GM18517 (cell line): ENCODE measurements around the gene CYB5R3.
A peak's percentile ranks its signal among the peaks of the same experiment; 100 is the strongest.
"Not testable (repeated sequence)": the region's sequence is repeated elsewhere in the genome, so short reads cannot be mapped to it uniquely, and the experiment has no call there.

Experiments
- ATAC-seq: cut with Tn5 transposase; IDR thresholded peaks from one replicate; pipeline ENCODE4 v1.9.1; 2021; ENCODE audit warnings: mild to moderate bottlenecking, moderate library complexity; ENCODE audit not compliant: unreplicated experiment

CYB5R3 gene

DNA sequence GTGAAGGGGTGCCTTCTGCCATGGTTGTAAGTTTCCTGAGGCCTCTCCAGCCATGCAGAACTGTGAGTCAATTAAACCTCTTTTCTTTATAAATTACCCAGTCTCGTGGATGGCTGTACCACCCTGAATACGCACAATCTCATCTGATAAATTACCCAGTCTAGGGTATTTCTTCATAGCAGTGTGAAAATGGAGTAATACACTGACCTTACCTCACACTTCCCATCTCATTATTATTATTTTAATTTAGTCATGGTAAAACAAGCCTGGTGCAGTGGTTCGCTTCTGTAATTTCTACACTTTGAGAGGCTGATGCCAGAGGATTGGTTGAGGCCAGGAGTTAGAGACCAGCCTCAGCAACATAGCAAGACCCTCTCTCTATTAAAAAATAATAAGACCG, 30.5 kb upstream of the CYB5R3 start:
- ATAC-seq = no peak

DNA sequence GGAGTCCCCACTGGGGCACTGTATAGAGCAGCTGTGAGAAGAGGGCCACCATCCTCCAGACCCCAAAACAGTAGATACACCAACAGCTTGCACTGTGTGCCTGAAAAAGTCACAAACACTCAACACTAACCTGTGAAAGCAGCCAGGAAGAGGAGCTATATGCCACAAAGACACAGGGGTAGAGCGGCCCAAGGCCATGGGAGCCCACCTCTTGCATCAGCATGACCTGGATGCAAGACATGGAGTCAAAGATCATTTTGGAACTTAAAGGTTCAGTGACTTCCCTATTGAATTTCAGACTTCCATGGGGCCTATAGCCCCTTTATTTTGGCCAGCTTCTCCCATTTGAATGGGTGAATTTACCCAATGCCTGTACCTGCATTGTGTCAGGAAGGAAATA, 29.7 kb upstream of the CYB5R3 start:
- ATAC-seq = no peak

- ATAC-seq = not testable (repeated sequence)
Observed at GRCh38 chr22:42677936-42678335, 28.7 kb upstream of the CYB5R3 start.

GRCh38 chr22:42676059-42676607, 26.9 kb upstream of the CYB5R3 start:
- ATAC-seq = no peak

GRCh38 chr22:42673898-42674401, 24.8 kb upstream of the CYB5R3 start:
- no peak for ATAC-seq

DNA sequence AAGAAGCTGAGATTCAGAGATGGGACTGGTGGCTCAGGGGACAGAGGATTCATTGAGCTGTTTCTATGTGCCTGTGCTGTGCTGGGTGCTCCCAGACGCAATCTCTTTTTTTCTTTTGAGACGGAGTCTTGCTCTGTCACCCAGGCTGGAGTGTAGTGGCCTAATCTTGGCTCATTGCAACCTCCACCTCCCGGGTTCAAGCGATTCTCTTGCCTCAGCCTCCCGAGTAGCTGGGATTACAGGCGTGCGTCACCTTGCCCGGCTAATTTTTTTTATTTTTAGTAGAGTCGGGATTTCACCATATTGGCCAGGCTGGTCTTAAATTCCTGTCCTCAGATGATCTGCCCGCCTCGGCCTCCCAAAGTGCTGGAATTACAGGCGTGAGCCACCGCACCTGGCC, 23.9 kb upstream of the CYB5R3 start:
- ATAC-seq = not testable (repeated sequence)

GRCh38 chr22:42670921-42671709, 21.9 kb upstream of the CYB5R3 start:
- ATAC-seq = no peak

- ATAC-seq = no peak
Observed at GRCh38 chr22:42670046-42670445, 20.9 kb upstream of the CYB5R3 start.

GRCh38 chr22:42666393-42666792, 17.2 kb upstream of the CYB5R3 start:
- not testable (repeated sequence) for ATAC-seq

GRCh38 chr22:42664976-42665831, 16.0 kb upstream of the CYB5R3 start:
- no peak for ATAC-seq

GRCh38 chr22:42661985-42662831, 13.0 kb upstream of the CYB5R3 start:
- no peak for ATAC-seq

DNA sequence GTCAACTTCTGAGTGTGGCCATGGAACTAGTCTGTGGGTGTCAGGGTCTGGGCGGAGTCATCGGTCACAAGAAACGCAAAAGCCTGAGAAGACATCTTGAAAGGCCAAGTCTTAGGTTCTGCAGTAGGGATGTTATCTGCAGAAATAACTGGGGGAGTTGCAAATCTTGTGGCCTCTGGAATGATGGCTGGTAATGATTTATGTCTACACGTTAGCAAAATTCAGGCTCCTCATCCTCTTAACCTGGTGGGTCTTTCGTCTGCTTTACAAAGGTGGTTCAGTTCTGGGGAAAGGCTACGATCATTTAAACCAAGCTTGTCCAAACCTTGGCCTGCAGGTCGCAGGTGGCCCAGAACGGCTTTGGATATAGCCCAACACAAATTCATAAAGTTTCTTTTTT, 7.4 kb upstream of the CYB5R3 start:
- ATAC-seq = no peak

DNA sequence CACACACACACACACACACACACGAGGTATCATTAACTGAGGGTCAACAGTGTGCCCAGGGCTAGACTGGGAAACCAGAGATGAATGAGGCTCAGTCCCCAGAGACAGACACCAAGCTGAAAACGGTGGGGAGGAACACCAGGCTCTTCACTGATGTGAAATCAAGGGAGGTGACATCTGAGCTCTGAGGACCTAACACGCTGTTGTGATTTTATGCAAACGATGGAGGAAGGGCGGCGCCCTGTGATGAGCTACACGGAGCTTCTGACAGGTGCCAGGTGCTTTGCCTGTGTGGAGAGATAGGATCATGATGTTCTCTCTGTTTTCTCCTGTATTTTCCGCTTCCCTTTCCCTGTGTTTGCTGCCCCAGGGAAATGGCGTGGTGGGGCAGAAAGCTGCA, 6.5 kb upstream of the CYB5R3 start:
- ATAC-seq = peak; percentile 49

DNA sequence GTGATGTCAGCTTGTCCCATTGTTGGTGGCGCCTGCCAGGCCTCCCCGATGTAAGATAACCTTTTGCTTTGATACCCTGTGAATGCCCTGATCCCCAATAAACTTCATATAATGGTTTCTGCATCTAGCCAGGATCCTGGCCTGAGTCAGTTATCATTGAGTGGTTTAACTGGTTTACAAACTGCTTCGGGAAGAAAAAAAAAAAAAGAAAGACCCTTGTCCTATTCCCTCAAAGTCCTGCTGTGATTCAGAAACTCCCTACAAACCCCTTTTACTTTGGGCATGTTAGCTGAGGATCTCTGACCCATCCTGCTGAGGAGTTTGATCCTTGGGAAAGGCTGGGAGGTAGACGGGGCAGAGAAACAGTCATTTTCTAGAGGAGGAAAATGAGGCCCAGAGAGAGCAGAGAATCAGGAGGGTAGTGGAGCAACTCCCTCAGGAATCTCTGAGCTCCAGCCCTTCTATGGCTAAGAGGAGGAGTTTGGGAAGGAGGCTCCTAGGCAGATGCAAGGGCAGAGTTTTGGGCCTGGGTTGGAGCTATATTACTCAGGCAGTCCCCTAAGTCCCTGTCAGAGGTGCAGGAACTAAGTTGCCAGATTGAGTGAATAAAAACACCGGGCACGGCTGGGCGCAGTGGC, 5.4 kb upstream of the CYB5R3 start:
- ATAC-seq = no peak

DNA sequence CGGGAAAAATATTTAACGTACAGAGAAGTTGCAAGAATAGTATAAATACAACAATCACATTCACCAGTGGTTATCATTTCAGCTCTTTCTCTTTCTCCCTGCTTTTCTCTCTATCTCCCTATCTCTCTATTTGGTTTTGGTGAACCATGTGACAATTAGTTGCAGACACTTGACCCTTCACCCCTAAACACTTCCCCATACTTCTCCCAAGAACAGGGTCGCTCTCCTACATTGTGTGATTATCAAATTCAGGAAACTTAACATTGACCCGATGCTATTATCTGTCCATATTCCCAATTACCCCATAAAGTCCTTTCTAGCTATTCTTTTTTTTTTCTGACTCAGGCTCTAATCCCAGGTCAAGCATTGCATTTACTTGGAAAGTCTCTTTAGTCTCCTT, 4.8 kb upstream of the CYB5R3 start:
- no peak for ATAC-seq

DNA sequence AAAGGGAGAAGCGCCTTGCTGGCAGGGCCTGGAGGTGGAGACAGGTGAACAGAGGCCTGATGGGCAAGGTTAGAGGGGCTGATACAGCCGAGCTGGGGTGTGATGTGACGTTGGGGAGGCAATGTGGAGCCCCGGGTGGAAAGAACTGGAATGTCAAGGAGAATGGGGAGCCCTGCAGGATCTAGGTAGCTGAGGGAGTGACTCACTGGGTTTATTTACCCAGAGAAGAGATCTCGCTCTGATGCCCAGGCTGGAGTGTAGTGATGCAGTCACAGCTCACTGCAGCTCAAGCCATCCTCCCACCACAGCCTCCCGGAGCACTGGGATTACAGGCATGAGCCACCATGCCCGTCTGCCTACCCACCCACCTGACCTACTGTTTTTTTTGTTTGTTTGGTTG, 1.9 kb upstream of the CYB5R3 start:
- no peak for ATAC-seq

GRCh38 chr22:42648368-42649245, 585 bp downstream of the CYB5R3 start:
- ATAC-seq = peak; percentile 23

DNA sequence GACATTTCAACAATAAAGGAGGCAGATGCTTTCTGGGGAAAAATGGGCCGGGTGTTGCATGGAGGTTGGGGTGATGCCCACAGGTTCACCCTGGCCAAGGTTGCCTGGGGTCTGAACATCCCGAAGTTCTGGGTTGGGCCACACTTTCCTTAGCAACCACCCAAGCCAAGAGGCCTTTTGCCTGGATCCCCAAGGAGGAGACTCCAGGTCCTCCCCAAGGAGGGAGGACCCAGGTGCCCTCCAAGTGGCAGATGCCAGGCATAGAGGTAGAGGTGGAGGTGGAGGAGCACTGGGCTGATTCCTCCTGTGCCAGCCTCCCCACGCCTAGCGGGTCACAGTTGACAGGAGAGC, 1.2 kb downstream of the CYB5R3 start:
- ATAC-seq = no peak
